HG02970 (cell line): ENCODE data around the gene CHMP2A.
A peak's percentile ranks its signal among the peaks of the same experiment; 100 is the strongest.

Experiments used
- ATAC-seq: cut with Tn5 transposase; IDR thresholded peaks from one replicate; pipeline ENCODE4 v1.9.1; 2021; ENCODE audit warnings: mild to moderate bottlenecking, moderate library complexity, moderate number of reproducible peaks; ENCODE audit not compliant: unreplicated experiment, low FRiP score

Gene CHMP2A

GRCh38 chr19:58570770-58571574 is 16.1 kb upstream of the CHMP2A start:
- no peak for ATAC-seq

DNA sequence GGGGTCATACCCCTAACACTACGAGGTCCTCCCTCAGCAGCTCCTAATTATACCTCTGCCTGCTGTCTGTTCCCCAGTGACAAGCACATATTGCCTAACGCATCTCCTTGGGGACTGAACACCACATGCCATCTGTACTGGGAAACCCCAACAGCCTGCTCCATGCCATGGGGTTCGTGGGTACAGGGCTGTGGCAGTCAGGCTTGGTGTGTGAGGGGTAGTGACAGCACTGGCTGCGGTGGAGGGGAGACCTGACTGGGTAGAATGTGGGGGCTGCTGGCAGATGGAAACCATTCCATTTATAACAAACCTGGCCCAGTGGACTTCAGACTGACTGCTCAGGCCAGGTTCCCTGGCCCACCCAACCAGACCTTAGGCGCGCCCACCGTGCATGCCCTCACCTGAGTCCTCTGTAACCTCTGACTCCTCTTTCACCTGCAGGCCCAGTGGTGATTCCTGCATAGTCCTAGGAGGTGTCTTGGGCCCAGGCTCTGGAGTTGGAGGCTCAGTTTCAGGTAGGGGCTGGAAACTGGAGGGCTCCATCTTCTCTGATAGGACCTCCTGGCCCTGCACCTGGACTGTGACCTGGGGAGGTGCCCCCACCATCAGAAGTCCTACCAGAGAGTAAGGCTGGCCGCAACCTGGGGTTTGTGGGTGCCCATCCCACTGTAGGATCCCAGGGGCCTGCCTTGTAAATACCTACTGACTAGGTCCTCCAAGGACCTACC is 15.2 kb upstream of the CHMP2A start:
- ATAC-seq: no peak

DNA sequence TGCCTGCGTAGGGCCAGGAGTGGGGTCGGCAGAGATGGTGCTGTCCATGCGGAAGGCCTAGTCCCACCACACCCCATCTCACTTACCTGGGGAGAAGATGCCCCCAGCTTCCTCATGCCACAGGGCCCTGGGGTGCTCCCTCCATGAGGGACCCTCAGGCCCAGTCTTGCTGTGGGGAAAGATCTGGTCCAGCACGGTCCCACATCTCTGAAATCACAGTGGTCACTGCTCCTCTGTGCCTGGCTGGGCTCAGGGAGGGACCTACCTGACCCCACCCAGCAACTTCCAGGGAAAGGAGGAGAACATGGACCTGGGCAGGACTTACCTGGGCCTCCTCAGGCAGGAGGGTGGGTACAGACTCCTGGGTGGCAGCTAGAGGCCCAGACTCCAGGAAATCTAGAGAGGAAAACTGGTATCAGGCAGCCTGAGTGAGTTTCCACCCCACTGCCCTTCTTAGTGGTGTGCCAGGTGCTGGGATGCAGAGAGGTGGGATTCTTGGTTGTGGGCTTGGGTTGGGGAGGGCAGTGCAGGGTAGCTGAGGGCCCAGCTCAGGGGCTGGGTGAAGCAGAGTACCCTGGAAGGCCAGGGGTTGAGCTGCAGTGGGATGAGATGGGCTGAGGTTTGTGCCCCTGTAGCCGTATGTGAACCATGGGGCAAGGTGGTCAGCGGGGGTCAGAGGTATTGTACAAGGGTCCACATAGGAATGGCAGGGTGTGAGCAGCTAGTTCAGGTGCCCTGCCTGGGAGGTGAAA is 14.5 kb upstream of the CHMP2A start:
- no peak for ATAC-seq

DNA sequence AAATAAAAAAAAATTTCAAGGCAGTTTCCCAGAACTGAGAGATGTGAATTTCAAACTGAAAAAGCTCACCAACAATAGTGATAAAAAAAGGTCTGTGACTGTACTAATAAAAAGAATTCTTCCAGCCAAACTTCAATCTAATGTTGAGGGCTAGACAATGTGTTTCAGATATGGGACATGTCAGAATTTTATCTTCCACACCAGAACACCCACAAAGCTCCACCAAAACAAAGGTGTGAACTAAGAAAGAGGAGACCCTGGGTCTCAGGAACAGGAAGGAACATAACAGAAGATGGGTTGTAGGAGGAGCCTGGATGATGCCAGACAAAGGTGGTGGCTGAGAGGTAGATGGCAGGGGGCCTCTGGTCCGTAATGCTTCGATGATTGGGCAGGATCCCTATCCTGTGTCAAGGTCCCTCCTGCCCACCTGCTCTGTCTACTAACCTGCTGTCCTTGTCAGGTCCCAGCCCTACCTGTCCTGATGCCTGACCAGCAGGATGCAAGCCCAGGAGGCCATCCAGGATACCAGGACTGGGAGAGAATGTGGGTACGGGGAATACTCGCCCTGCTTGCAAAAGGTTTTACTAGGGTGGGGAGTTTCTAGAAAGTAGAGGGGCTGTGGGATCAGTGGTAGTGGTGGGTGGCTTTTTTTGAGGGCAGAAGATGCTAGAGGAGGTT is 13.7 kb upstream of the CHMP2A start:
- no peak for ATAC-seq

- no peak for ATAC-seq
These were observed 12.1 kb upstream of the CHMP2A start for GRCh38 chr19:58566989-58567388.

DNA sequence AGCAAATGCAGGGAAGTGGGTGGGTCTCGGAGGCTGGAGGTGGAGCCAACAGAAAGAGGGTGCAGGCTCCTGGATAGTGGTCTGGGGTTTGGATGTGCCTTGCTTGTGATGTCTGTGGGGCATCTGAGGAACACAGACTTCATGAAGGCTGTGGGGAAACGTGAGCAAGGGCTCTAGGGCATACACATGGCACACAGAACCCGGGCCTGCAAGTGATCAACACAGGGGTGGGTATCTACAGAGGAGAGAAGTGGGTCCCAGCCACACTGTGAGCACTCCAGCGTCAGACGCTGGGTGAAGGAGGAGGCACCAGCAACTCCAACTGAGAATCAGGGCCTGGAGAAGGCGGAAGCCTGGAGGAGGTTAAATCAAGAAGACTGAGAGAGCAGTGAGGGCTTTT is 8.9 kb upstream of the CHMP2A start:
- ATAC-seq: no peak

- no peak for ATAC-seq
These were observed 8.2 kb upstream of the CHMP2A start for GRCh38 chr19:58563034-58563573.

DNA sequence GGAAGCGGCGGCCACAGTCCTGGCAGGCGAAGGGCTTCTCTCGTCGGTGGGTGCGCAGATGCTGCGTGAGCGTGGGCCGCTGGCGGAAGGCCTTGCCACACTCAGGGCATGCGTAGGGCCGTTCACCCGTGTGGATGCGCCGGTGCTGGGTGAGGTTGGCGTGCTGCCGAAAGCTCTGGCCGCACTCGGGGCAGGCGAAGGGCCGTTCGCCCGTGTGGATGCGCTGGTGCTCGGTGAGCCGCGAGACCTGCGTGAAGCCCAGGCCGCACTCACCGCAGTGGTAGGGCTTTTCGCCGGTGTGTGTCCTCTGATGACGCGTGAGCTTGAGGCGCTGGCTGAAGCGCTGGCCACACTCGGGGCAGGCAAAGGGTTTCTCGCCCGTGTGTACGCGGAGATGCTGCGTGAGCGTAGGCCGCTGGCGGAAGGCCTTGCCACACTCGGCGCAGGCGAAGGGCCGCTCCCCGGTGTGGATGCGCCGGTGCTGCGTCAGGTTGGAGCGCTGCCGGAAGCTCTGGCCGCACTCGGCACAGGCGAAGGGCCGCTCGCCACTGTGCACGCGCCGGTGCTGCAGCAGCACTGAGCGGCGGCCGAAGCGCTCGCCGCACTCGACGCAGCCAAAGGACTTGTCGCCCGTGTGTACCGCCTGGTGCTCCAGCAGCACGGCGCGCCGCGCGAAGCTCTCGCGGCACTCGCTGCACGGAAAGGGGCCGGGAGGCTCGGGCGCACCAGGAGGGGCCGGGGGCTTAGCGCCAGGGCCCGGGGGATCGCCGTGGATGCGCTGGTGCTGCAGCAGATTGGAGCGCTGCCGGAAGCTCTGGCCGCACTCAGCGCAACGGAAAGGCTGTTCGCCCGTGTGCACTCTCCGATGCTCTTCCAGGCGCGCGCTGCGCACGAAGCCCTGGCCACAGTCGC is 7.5 kb upstream of the CHMP2A start:
- ATAC-seq: no peak

DNA sequence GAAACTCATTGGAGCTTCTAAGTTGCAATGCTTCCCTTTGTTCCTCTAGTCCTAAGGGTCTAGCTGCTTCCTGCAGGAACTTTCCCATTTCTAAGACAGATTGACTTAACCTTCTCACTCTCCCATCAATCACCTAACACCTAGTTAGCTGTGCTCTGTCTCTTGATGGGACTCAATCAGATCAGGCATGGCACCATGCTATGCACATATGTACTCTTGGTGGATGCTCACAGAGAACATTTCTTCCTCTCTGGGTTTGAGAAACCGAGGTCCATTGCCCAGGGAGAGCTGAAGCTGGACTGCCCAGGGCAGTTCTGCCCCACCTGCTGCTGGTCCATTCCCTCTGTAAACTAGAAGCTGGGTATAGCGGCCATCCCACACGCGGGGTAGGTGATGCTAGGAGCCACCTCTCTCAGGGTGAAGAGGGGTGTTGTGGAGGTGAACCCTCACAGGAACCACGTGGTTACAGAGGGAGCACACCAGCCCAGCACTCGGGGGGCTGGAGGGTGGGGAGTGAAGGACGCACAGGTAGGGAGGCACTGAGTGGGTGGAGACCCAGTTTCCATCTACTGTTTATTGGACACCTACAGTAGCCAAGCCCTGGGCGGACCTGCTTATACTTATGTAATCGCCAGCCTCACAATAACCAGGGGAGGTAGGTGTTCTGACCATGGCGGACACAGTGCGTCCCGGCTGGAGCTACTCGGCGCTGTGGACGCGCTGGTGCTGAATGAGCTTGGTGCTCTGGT is 6.6 kb upstream of the CHMP2A start:
- ATAC-seq: no peak

DNA sequence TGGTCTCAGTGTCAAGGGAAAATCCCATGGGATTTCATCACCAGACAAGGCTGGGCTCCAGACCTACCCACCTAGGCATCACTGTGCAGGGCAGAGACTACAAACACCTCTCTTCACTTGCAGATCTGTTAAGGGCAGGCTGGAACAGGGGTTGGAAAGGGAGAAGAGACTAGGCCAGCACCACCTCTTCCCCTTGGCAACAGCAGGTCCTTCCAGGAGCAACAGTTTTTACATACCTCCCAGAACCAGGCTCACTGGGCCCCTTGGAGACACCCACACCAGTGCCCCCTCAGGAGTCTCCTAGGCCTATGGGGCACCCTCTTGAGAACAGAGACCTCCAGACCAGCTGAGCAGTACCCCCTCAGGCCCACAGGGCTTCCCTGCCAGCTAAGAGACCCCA is 6.0 kb upstream of the CHMP2A start:
- ATAC-seq: no peak

- ATAC-seq: no peak
These were observed 5.3 kb upstream of the CHMP2A start for GRCh38 chr19:58560007-58560887.

DNA sequence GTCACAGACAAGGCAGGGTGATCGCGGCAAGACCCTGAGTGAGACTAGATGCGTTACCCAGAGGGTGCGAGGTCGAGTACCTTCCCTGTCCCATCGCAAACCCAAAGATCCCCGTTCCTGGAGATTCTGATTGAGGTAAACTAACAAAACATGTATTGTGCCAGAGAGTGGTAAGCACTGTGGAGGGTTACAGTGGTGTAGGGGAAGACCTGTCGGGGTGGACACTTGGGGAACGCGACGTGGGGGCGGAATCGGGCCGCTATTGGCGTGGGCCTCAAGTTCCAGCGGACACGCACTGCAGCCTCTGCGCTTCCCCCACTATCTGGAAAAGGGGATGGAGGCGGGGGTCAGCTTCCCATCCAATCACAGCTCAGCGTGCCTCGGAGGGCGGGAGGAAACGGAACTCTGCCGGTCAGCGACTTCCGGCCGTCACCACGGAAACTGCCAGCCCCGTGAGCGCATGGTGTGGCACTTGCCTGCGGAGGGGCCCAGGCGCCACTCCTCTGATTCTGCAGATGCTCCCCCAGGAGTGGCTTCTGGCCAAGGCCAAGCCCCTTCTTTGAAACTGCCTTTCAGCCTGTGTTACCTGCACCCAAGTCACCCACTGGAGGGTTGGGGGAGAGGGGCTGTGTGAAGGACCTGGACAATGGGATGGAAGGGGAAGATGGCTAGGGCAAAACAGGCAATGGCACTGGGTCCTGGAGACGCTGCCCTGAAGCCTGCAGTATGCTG is 4.5 kb upstream of the CHMP2A start:
- ATAC-seq: peak; percentile 22

- peak; percentile 61 for ATAC-seq
These were observed 3.8 kb upstream of the CHMP2A start for GRCh38 chr19:58558623-58559274.

GRCh38 chr19:58558066-58558622 is 3.2 kb upstream of the CHMP2A start, which contains the start of gene UBE2M:
TSS of gene UBE2M (minus strand) at chr19:58558611. CDS start at chr19:58558381, 230 bp downstream.
- no peak for ATAC-seq

DNA sequence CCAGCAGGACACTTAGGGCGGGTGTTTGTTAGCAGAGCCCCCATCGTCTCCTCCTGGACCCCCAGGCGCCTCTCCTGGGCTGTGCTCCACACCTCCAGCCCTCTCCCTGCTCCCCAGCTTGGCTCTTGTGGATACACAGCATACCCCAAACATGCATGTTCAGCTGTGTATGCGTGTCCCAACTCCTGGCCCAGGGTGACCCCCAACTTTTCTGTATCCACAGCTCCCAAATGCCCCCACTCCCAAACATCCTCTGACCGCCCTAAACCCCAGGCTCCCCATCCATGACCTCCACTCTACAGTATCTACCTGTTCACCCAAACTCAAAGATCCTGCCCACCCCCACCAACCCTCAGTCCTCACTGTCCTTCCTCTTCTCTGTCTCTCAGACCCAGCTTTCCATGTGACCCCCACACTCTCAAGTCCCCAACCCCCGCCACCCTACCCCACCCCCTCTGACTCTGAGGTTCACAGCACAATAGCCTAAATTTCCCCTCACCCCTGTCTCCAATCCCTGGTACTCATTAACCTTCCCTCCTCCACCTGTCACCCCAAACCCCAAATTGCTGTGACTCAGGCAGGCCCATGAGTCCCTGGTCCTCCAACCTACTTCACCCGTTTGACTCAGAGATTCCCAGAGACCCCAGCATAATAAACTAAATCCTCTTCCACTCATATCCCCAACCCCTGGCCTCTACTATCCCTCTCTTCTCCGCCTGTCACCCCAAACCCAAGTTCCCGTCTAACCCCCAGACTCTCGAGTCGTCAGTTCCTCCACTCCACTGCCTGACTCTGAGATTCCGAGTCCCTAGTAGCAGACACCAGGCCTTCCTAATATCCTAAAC is 2.5 kb upstream of the CHMP2A start:
- ATAC-seq: no peak
